Central memory CD8-positive, alpha-beta T cell (primary cell): ENCODE data around the gene PTBP3.
"Not testable (repeated sequence)": the region's sequence is repeated elsewhere in the genome, so short reads cannot be mapped to it uniquely, and the experiment has no call there.

Source experiments
- ATAC-seq: fragments of 150-1000 bp; cut with Tn5 transposase; replicated peaks from 2 replicates; pipeline ENCODE4 v1.10.0; 2022; ENCODE audit warnings: mild to moderate bottlenecking, moderate FRiP score, moderate number of reproducible peaks; ENCODE audit not compliant: poor library complexity, severe bottlenecking; ENCODE audit errors: extremely low read depth
- DNase-seq, 2 donors: peaks; one replicate each; pipeline ENCODE4 v3.0.0; 2021; ENCODE audit warnings: low spot score in 2 of 2
- H3K27ac Mint-ChIP-seq: one replicate; pipeline ENCODE4 v1.8.0; 2022; ENCODE audit warnings: low read depth, mild to moderate bottlenecking, moderate library complexity, mixed read lengths
- H3K27me3 Mint-ChIP-seq: one replicate; pipeline ENCODE4 v1.8.0; 2022; ENCODE audit warnings: mixed read lengths
- H3K36me3 Mint-ChIP-seq: one replicate; pipeline ENCODE4 v1.8.0; 2022; ENCODE audit warnings: mild to moderate bottlenecking, moderate library complexity, mixed read lengths; ENCODE audit not compliant: insufficient read depth
- H3K4me1 Mint-ChIP-seq: one replicate; pipeline ENCODE4 v1.8.0; 2022; ENCODE audit warnings: mixed read lengths
- H3K4me3 Mint-ChIP-seq: one replicate; pipeline ENCODE4 v1.8.0; 2022; ENCODE audit warnings: mild to moderate bottlenecking, moderate library complexity, mixed read lengths
- H3K9me3 Mint-ChIP-seq: one replicate; pipeline ENCODE4 v1.8.0; 2022; ENCODE audit warnings: mixed read lengths

Gene PTBP3

DNA sequence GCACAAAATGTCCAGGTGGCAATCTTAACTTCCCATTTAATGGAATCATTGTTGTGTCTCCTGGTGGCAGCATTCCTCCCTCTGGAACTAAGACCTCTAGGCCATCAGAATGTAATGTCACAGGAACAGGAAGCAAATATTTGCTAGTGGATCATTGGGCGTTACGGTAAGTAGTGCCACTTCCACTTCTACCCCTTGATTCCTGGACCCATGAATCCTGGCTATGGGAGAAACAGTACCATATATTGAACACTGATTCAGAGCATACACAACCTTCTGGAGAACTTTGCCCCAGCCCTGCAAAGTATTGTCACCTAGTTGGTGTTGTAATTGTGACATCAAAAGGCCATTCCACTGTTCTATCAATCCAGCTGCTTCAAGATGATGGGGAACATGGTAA lies 40.8 kb upstream of the PTBP3 start:
- DNase-seq, ATAC-seq, H3K27me3 Mint-ChIP-seq, H3K36me3 Mint-ChIP-seq, H3K4me3 Mint-ChIP-seq, H3K27ac Mint-ChIP-seq, H3K9me3 Mint-ChIP-seq: not testable (repeated sequence)
- peaks cover 24% of the 10 kb centered on the region for H3K4me1 Mint-ChIP-seq

DNA sequence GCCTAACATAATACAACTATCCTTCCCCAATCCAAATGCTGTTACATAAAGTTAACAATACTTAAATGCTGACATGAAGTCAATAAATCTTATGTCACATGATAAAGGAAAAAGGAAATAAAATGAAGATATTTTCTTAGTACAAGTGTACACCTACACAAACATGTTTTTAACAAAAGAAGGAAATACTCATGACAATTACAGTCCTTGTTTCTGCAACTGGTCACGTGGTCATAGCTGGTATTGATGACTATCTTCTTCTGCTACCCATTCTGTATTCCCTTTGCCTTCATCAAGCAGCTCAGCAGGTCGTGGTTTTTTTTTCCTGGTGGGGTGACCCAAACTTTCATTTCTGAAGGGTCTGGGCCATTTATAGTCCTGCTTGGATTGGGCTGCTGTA lies 40.2 kb upstream of the PTBP3 start:
- not testable (repeated sequence) for H3K27ac Mint-ChIP-seq, ATAC-seq, DNase-seq, H3K27me3 Mint-ChIP-seq, H3K4me3 Mint-ChIP-seq, H3K36me3 Mint-ChIP-seq, H3K9me3 Mint-ChIP-seq
- H3K4me1 Mint-ChIP-seq: peaks cover 19% of the 10 kb centered on the region

DNA sequence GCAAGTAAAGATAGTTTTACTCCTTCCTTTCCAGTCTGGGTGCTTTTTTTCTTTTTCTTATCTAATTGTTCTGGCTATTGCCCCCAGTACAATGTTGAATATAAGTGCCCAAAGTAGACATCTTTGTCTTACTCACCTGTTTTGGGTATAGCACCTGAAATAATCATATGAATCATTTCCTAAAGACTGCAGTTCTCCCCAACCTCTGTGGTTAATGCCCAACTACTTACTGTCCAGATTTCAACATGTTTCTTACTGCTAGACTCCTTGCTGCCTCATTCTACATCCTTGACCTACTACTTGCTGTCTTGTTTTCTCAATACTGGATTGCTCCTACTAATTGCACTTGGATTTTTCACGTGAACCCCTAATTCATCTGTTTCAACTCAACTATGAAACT lies 37.6 kb upstream of the PTBP3 start:
- DNase-seq: no peak
- H3K4me1 Mint-ChIP-seq: no peaks in the 10 kb centered on the region
- ATAC-seq: no peak
- no peaks in the 10 kb centered on the region for H3K36me3 Mint-ChIP-seq
- no peak overlapping the region for H3K4me3 Mint-ChIP-seq
- no peak overlapping the region for H3K27ac Mint-ChIP-seq
- H3K9me3 Mint-ChIP-seq: peaks cover 5% of the 10 kb centered on the region
- H3K27me3 Mint-ChIP-seq: no peaks in the 10 kb centered on the region

DNA sequence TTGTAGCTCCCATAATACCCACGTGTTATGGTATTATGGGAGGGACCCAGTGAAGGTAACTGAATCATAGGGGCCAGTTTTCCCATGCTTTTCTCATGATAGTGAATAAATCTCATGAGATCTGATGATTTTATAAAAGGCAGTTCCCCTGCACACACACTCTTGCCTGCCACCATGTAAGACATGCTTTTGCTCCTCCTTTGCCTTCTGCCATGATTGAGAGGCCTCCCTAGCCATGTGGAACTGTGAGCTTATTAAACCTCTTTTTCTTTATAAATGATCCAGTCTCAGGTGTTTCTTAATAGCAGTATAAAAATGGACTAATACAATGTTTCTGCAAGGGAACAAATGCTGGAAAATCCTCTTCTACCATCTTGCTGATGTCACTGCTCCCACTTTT lies 36.4 kb upstream of the PTBP3 start:
- Mint-ChIP-seq H3K27ac (no peak overlapping the region), H3K36me3 (no peaks in the 10 kb centered on the region), H3K4me3 (no peak overlapping the region), H3K4me1 (no peaks in the 10 kb centered on the region), H3K9me3 (peaks cover 5% of the 10 kb centered on the region), H3K27me3 (peaks cover 10% of the 10 kb centered on the region)
- ATAC-seq (no peak), DNase-seq (no peak)

DNA sequence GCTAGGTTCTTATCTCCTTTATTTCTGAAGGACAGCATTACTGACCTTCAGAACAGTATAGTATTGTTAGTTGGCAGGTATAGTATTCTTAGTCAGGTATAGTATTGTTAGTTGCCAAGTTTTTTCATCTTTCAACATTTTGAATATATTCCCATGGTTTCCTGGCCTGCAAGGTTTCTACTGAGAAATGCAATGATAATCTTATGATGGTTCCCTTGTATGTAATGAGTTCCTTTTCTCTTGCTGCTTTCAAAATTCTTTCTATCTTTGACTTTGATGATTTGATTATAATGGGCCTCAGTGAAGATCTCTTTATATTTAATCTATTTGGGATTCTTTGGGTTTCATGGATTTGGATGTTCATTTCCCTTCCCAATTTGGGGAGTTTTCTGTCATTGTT lies 34.0 kb upstream of the PTBP3 start:
- Mint-ChIP-seq H3K36me3 (no peaks in the 10 kb centered on the region), H3K9me3 (peaks cover 5% of the 10 kb centered on the region), H3K4me1 (no peaks in the 10 kb centered on the region), H3K4me3 (no peak overlapping the region), H3K27ac (no peak overlapping the region), H3K27me3 (peaks cover 12% of the 10 kb centered on the region)
- ATAC-seq: no peak
- no peak for DNase-seq

DNA sequence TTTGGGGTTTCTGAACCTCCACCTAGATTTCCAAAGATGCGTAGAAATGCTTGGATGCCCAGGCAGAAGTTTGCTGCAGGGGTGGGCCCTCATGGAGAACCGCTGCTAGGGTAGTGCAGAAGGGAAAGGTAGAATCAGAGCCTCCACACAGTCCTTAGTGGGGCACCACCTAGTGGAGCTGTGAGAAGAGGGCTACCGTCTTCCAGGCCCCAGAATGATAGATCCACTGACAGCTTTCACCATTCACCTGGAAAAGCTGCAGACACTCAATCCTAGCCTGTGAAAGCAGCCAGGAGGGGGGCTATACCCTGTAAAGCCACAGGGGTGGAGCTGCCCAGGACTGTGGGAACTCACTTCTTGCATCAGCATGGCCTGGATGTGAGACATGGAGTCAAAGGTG lies 33.2 kb upstream of the PTBP3 start:
- no peak overlapping the region for H3K4me3 Mint-ChIP-seq
- ATAC-seq (no peak), DNase-seq (no peak)
- no peaks in the 10 kb centered on the region for H3K36me3 Mint-ChIP-seq
- no peak overlapping the region for H3K27ac Mint-ChIP-seq
- H3K4me1 Mint-ChIP-seq: no peaks in the 10 kb centered on the region
- H3K27me3 Mint-ChIP-seq: peaks cover 12% of the 10 kb centered on the region
- H3K9me3 Mint-ChIP-seq: peaks cover 5% of the 10 kb centered on the region

DNA sequence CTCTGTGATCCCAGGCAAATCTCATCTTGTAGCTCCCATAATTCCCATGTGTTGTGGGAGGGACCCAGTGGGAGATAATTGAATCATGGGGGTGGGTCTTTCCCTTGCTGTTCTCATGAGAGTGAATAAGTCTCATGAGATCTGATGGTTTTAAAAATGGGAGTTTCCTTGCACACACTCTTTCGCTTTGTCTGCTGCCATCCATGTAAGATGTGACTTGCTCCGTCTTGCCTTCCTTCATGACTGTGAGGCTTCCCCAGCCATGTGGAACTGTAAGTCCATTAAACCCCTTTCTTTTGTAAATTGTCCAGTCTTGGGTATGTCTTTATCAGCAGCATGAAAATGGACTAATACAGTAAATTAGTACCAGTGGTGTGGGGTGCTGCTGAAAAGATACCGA lies 31.8 kb upstream of the PTBP3 start:
- not testable (repeated sequence) for H3K9me3 Mint-ChIP-seq, DNase-seq, H3K4me1 Mint-ChIP-seq, ATAC-seq, H3K4me3 Mint-ChIP-seq, H3K27ac Mint-ChIP-seq, H3K36me3 Mint-ChIP-seq
- peaks cover 12% of the 10 kb centered on the region for H3K27me3 Mint-ChIP-seq

DNA sequence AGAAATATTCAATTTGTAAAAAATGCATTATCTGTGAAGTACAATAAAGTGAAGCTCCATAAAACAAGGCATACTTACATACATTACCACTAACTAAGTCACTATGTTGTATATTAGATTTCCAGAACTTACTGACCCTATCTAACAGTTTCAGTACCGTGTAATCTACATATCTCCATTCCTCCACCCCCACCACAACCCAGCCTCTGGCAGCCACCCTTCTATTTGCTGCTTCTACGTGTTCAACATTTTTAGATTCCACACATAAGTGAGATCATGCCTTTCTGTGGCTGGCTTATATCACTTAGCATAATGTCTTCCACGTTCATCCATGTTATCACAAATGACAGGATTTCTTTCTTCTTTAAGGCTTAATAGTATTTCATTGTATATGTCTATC lies 31.3 kb upstream of the PTBP3 start:
- no peak for DNase-seq
- H3K9me3 Mint-ChIP-seq: peaks cover 5% of the 10 kb centered on the region

DNA sequence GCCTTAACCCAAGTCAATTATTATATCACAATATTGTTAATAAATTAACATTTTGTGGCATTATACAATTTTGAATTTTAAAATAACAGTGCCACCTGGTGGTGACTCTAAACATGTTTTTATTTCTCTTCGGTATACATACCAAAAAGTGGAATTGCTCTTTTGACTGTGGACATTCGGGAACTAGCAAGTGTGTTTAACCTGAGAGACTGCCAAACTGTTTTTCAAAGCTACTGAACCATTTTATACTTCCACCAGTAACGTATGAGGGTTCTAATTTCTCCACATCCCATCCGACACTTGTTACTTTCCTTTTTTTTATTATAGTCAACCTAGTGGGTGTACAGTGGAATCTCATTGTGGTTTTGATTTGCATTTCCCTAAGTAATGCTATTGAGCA lies 28.2 kb upstream of the PTBP3 start:
- Mint-ChIP-seq H3K36me3 (no peaks in the 10 kb centered on the region), H3K4me3 (no peak overlapping the region), H3K9me3 (no peaks in the 10 kb centered on the region), H3K4me1 (no peaks in the 10 kb centered on the region), H3K27me3 (peaks cover 12% of the 10 kb centered on the region), H3K27ac (no peak overlapping the region)
- ATAC-seq (no peak), DNase-seq (no peak)

More for the DNA sequence above, 31.3 kb upstream of the PTBP3 start:
- ATAC-seq: no peak
- Mint-ChIP-seq H3K4me1 (no peaks in the 10 kb centered on the region), H3K27ac (no peak overlapping the region), H3K4me3 (no peak overlapping the region), H3K27me3 (peaks cover 12% of the 10 kb centered on the region), H3K36me3 (no peaks in the 10 kb centered on the region)

DNA sequence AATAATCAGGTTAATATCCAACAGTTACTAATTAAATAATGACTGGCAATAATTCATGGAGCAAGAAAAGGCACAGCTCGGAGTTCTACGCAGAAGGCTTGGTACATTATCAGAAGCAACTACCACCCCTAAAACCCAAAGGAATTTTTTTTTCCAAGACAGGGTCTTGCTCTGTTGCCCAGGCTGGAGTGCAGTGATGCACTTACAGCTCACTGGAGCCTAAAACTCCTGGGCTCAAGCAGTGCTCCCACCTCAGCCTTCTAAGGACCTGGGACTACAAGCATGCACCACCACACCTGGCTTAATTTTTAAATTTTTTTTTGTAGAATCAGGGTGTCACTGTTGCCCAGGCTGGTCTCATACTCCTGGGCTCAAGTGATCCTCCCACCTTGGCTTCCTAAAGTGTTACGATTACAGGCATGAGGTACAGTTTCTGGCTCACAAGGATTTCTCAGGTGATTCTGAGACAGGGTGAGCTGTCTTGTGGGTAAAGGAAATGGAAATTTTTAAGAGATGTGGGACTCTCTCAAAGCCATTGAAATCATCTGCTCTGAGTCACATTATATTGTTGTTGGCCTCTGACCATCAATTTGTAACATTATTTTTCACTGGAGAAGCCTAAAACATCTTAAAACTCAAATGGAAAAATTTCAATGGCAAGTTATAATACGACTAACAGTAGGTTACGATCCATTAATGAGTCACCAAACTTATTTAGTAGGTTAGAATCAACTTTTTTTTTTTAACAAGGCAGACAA lies 26.8 kb upstream of the PTBP3 start:
- H3K27me3 Mint-ChIP-seq: peaks cover 6% of the 10 kb centered on the region
- no peak overlapping the region for H3K27ac Mint-ChIP-seq
- H3K9me3 Mint-ChIP-seq: no peaks in the 10 kb centered on the region
- DNase-seq: no peak
- no peaks in the 10 kb centered on the region for H3K36me3 Mint-ChIP-seq
- no peaks in the 10 kb centered on the region for H3K4me1 Mint-ChIP-seq
- no peak for ATAC-seq
- H3K4me3 Mint-ChIP-seq: no peak overlapping the region

DNA sequence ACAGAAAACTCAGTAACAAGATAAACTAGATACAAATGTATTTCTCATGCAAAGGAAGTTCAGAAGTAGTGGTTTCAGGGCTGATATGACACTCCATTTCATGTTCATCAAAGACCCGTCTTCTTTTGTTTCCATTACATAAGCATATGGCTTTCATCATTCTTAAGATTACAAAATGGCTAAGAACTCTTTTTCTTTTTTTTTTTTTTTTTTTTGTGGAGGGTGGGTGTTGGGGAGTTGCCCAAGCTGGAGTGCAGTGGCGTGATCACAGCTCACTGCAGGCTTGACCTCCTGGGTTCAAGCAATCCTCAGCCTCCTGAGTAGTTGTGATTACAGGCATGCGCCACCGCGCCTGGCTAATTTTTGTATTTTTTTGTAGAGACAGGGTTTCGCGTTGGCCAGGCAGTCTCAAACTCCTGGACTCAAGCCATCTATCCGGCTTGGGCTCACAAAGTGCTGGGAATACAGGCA lies 22.0 kb upstream of the PTBP3 start:
- Mint-ChIP-seq H3K27ac (no peak overlapping the region), H3K27me3 (no peaks in the 10 kb centered on the region), H3K4me3 (no peak overlapping the region), H3K36me3 (no peaks in the 10 kb centered on the region), H3K9me3 (no peaks in the 10 kb centered on the region), H3K4me1 (no peaks in the 10 kb centered on the region)
- DNase-seq: no peak
- no peak for ATAC-seq

DNA sequence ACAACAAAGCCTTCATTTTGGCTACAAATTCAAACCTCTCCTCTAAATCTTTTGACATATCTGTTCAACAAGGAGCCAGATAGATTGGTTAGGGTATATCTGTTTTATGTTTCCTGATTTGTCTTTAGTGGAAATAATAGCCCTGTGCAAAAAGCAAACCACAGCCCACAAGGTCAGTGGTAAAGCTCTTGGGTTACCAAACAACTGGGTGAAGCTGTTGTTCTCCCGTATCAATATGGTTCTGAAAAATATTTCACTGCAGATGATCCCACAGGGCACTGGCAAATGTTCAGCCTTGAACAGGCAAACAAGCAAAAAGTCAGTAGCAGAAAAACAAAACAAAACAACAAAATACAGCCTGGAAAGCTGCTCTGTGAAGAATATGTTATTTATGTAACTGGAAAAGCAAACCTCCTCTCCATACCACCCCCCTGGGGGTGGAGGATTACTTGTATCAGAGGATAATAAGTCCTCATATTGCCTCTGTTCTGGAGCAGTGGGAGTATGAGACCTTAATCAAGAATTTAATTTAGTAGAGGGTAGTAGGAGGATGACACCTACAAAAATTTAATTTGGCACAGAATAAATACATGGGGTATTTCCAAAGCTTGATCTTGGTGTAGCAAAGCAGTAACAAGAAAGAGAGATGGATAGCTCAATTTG lies 20.8 kb upstream of the PTBP3 start:
- DNase-seq: no peak

DNA sequence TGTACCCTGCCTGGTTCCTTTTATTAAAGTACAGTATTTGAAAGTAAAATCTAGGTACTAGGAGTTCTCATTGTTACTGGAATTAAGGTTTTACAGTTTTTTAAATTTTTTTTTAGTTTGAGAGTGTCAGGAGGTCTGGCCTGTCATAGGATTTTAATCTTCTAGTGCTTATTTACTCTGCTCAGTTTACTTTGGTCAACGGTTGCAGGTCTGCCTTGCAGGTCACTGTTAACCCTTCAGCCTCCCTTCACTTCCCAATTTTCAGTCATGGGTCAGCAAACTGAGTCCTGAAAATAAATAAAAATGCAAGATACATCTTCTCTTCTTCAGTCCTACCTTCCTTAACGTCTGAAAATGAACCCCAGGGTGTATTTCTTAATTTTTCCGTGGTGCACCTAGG lies 18.8 kb upstream of the PTBP3 start:
- Mint-ChIP-seq H3K36me3 (peaks cover 6% of the 10 kb centered on the region), H3K4me3 (no peak overlapping the region), H3K27me3 (peaks cover 12% of the 10 kb centered on the region), H3K4me1 (peaks cover 13% of the 10 kb centered on the region), H3K27ac (no peak overlapping the region), H3K9me3 (no peaks in the 10 kb centered on the region)
- ATAC-seq (no peak), DNase-seq (no peak)

More for the DNA sequence above, 20.8 kb upstream of the PTBP3 start:
- Mint-ChIP-seq H3K4me1 (no peaks in the 10 kb centered on the region), H3K4me3 (no peak overlapping the region), H3K36me3 (no peaks in the 10 kb centered on the region), H3K27me3 (no peaks in the 10 kb centered on the region), H3K9me3 (no peaks in the 10 kb centered on the region), H3K27ac (no peak overlapping the region)
- no peak for ATAC-seq
